T-cell (primary cell): ENCODE measurements around the gene PP2D1. TPM values are rescaled to one million over a fixed set of nuclear protein-coding genes. Genes with fewer than 3 reads are reported as not detected.

ENCODE experiments used
- ATAC-seq, 4 experiments: fragments of 200-7000 bp in 3 of 4; fragments of 150-1000 bp in 1 of 4; cut with Tn5 transposase; replicated peaks in 1 of 4; 1 replicate in 3 of 4; 2 replicates in 1 of 4; pipeline ENCODE4 v1.10.0; 2021; ENCODE audit warnings: moderate library complexity in 3 of 4, mild to moderate bottlenecking in 2 of 4, moderate number of reproducible peaks in 1 of 4
- CTCF ChIA-PET, 2 donors: fragments of 300-600 bp; sonication (Branson Sonifier 250); formaldehyde crosslinking; loops; one replicate each; lab custom pipeline; 2022; ENCODE audit warnings: antibody characterized with exemption in 2 of 2; lab: Charles Lee
- POLR2A ChIA-PET, 2 donors: fragments of 300-600 bp; sonication (Branson Sonifier 250); formaldehyde crosslinking; loops; one replicate each; lab custom pipeline; 2022; ENCODE audit warnings: antibody characterized with exemption in 2 of 2; lab: Charles Lee
- DNase-seq, 35 experiments: peaks; one replicate each; pipeline versions ENCODE4 v3.0.0 to v3.0.0-alpha.2; 2013 to 2023
- H3K27ac ChIP-seq: one replicate; pipeline ENCODE4 v1.5.1; 2013; ENCODE audit warnings: low read length
- H3K27me3 ChIP-seq, 2 experiments: replicated peaks in 1 of 2; 1 replicate in 1 of 2; 2 replicates in 1 of 2; pipeline versions ENCODE4 v1.6.1 to v1.7.0; 2013; ENCODE audit warnings: low read length in 1 of 2, mixed read lengths in 1 of 2; ENCODE audit not compliant: control insufficient read depth in 2 of 2, insufficient read depth in 2 of 2; ENCODE audit errors: extremely low read depth in 1 of 2
- H3K36me3 ChIP-seq, 2 donors: 1 replicate in 1 of 2; 2 replicates in 1 of 2; pipeline versions ENCODE4 v1.6.1 to v1.7.0; 2013; ENCODE audit warnings: low read length in 1 of 2; ENCODE audit not compliant: control insufficient read depth in 2 of 2, insufficient read depth in 1 of 2; ENCODE audit errors: extremely low read depth in 1 of 2
- H3K4me1 ChIP-seq, 2 experiments: 1 replicate in 1 of 2; 2 replicates in 1 of 2; pipeline versions ENCODE4 v1.6.1 to v1.7.0; 2013; ENCODE audit warnings: low read length in 2 of 2, mixed read lengths in 1 of 2; ENCODE audit not compliant: insufficient read depth in 2 of 2, control insufficient read depth in 1 of 2; ENCODE audit errors: extremely low read depth in 1 of 2
- H3K4me3 ChIP-seq, 2 donors: 1 replicate in 1 of 2; 2 replicates in 1 of 2; pipeline versions ENCODE4 v1.5.1 to v1.7.0; 2013; ENCODE audit warnings: mild to moderate bottlenecking in 2 of 2, low read length in 1 of 2, moderate library complexity in 1 of 2; ENCODE audit not compliant: control insufficient read depth in 1 of 2; ENCODE audit errors: extremely low read depth in 1 of 2
- H3K9me3 ChIP-seq: 2 replicates; pipeline ENCODE4 v1.7.0; 2013
- H3K27ac Mint-ChIP-seq, 2 donors: one replicate each; pipeline ENCODE4 v1.8.0; 2020 to 2021; ENCODE audit warnings: mild to moderate bottlenecking in 2 of 2, mixed read lengths in 2 of 2
- H3K27me3 Mint-ChIP-seq, 2 donors: one replicate each; pipeline ENCODE4 v1.8.0; 2021 to 2022; ENCODE audit warnings: mixed read lengths in 2 of 2
- H3K36me3 Mint-ChIP-seq: one replicate; pipeline ENCODE4 v1.8.0; 2021; ENCODE audit warnings: mixed read lengths
- H3K4me1 Mint-ChIP-seq, 3 donors: one replicate each; pipeline ENCODE4 v1.8.0; 2020 to 2022; ENCODE audit warnings: mixed read lengths in 3 of 3, mild to moderate bottlenecking in 1 of 3
- H3K4me3 Mint-ChIP-seq, 3 donors: one replicate each; pipeline ENCODE4 v1.8.0; 2020 to 2022; ENCODE audit warnings: mild to moderate bottlenecking in 3 of 3, mixed read lengths in 3 of 3, moderate library complexity in 3 of 3
- H3K9me3 Mint-ChIP-seq, 3 donors: one replicate each; pipeline ENCODE4 v1.8.0; 2020 to 2022; ENCODE audit warnings: mixed read lengths in 3 of 3
- WGBS: methylation state at CpG from one replicate; pipeline ENCODE4 v1.1.5; 2013; ENCODE audit warnings: missing lambda C conversion rate; ENCODE audit not compliant: insufficient coverage; 5-methylcytosine and 5-hydroxymethylcytosine counted together
- total RNA-seq, 35 experiments: library from RNA in 6 of 35; stranded (reverse) in 6 of 35; fragments of 120-200 nt in 1 of 35; gene quantifications; one replicate each; pipeline versions ENCODE4 v1.2.1 to v1.2.4 and lab custom pipeline; 2013 to 2026

Gene PP2D1
- total RNA-seq, 5 donors from 2014 or later (not counting 1 experiment from before 2014, with no cell fraction given), result not detected

DNA sequence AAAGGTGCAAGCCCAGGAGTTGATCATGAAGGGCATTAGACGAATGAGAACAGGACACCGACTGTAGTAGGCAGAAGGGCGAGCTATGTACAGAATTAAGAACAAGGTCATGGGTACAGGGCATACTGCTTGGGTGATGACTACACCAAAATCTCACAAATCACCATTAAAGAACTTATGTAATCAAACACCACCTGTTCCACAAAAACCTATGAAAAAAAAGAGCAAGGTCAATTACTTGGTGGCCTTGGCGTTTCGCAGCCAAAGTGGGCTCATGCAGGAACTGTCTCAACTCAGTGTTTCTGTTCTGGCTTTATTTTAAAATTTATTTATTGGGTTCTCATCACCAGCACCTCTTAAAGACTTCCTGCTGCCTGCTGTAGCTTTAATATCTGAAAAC is 30.3 kb upstream of the PP2D1 start:
- H3K4me3 ChIP-seq, result no peak overlapping the region
- peak overlapping the region; percentile 82 for H3K27ac ChIP-seq
- H3K36me3 ChIP-seq, result peaks cover 0 to 7% of the 10 kb centered on the region in 2 donors
- peaks cover 16 to 66% of the 10 kb centered on the region in 2 experiments for H3K4me1 ChIP-seq
- CTCF ChIA-PET, result interaction anchor here (0.6 to 1.6 kb wide), 9 partner anchors 27 to 184 kb away, joined by 3 to 6 read pairs (median 3); partner anchors contain the start of gene SGO1 (in 1 of the 2)
- peaks cover 67 to 73% (median 67%) of the 10 kb centered on the region in 3 donors for H3K4me1 Mint-ChIP-seq
- H3K9me3 Mint-ChIP-seq, result no peaks in the 10 kb centered on the region
- H3K36me3 Mint-ChIP-seq, result peaks cover 3% of the 10 kb centered on the region
- ATAC-seq (no peak), DNase-seq (no peak)
- no peaks in the 10 kb centered on the region for H3K9me3 ChIP-seq
- no peaks in the 10 kb centered on the region for H3K27me3 ChIP-seq
- H3K27ac Mint-ChIP-seq, result peak overlapping the region; percentile 91 to 96
- WGBS, result 57% methylated on average over 1 of the region's 5 CpGs
- peak overlapping the region; percentile 97 to 100 (median 97) for H3K4me3 Mint-ChIP-seq
- H3K27me3 Mint-ChIP-seq, result no peaks in the 10 kb centered on the region
- POLR2A ChIA-PET, result interaction anchor here in 1 of 2 donors (0.7 to 0.8 kb wide), 3 partner anchors 61 to 144 kb away, joined by 3 to 4 read pairs (median 4); no protein-coding TSS in a partner anchor

- H3K27ac Mint-ChIP-seq, result peak overlapping the region; percentile 91 to 96
- under 1% methylated on average over 20 of the region's 28 CpGs for WGBS
- ChIA-PET POLR2A (interaction anchor here (0.5 to 1.8 kb wide), 8 partner anchors 12 to 157 kb away, joined by 3 to 10 read pairs (median 4); partner anchors contain the start of gene SGO1 (in 1 of the 2)), CTCF (interaction anchor here (0.6 to 1.6 kb wide), 11 partner anchors 11 to 185 kb away, joined by 3 to 6 read pairs (median 3); partner anchors contain the start of gene SGO1 (in 1 of the 2))
- peak overlapping the region; percentile 97 to 100 (median 97) for H3K4me3 Mint-ChIP-seq
- Histone ChIP-seq H3K9me3 (no peaks in the 10 kb centered on the region), H3K27ac (peak overlapping the region; percentile 82), H3K4me1 (peaks cover 16 to 56% of the 10 kb centered on the region in 2 experiments), H3K36me3 (peaks cover 0 to 4% of the 10 kb centered on the region in 2 donors), H3K4me3 (peak overlapping the region; percentile 65 to 92), H3K27me3 (no peaks in the 10 kb centered on the region)
- H3K4me1 Mint-ChIP-seq, result peaks cover 58 to 66% (median 63%) of the 10 kb centered on the region in 3 donors
- no peaks in the 10 kb centered on the region for H3K36me3 Mint-ChIP-seq
- DNase-seq (peak; percentile 50 to 77 (median 64)), ATAC-seq (peak; percentile 31 to 47 (median 34))
- no peaks in the 10 kb centered on the region for H3K27me3 Mint-ChIP-seq
- no peaks in the 10 kb centered on the region for H3K9me3 Mint-ChIP-seq
Measured at GRCh38 chr3:20041197-20041780, 29.2 kb upstream of the PP2D1 start.

GRCh38 chr3:20040548-20041196 is 28.6 kb upstream of the PP2D1 start:
- H3K27ac Mint-ChIP-seq, result peak overlapping the region; percentile 91 to 96
- Histone ChIP-seq H3K36me3 (no peaks in the 10 kb centered on the region), H3K9me3 (no peaks in the 10 kb centered on the region), H3K4me3 (peak overlapping the region; percentile 65 to 92), H3K4me1 (peaks cover 16 to 51% of the 10 kb centered on the region in 2 experiments), H3K27ac (peak overlapping the region; percentile 82), H3K27me3 (no peaks in the 10 kb centered on the region)
- H3K36me3 Mint-ChIP-seq, result no peaks in the 10 kb centered on the region
- DNase-seq (peak; percentile 18 to 78 (median 51)), ATAC-seq (peak; percentile 12 to 42 (median 38))
- H3K4me3 Mint-ChIP-seq, result peak overlapping the region; percentile 97 to 100 (median 97)
- H3K27me3 Mint-ChIP-seq, result no peaks in the 10 kb centered on the region
- ChIA-PET CTCF (interaction anchor here (0.6 to 1.3 kb wide), 8 partner anchors 11 to 110 kb away, joined by 3 to 6 read pairs (median 3); no protein-coding TSS in a partner anchor), POLR2A (interaction anchor here (0.5 to 1.8 kb wide), 6 partner anchors 12 to 156 kb away, joined by 3 to 10 read pairs (median 5); partner anchors contain the start of gene SGO1 (in 1 of the 2))
- under 1% methylated on average over 60 of the region's 64 CpGs for WGBS
- no peaks in the 10 kb centered on the region for H3K9me3 Mint-ChIP-seq
- H3K4me1 Mint-ChIP-seq, result peaks cover 51 to 60% (median 57%) of the 10 kb centered on the region in 3 donors

- Mint-ChIP-seq H3K27ac (peak within 1 kb of the TSS; percentile 95 to 99), H3K4me1 (peaks cover 48 to 54% (median 54%) of the 10 kb centered on the region in 3 donors), H3K36me3 (no peaks in the 10 kb centered on the region), H3K27me3 (no peaks in the 10 kb centered on the region), H3K9me3 (no peaks in the 10 kb centered on the region), H3K4me3 (peak within 1 kb of the TSS; percentile 97 to 100 (median 97))
- ATAC-seq (peak; percentile 76 to 80 (median 78)), DNase-seq (peak; percentile 68 to 90 (median 81))
- H3K36me3 ChIP-seq, result no peaks in the 10 kb centered on the region
- peak within 1 kb of the TSS; percentile 92 for H3K27ac ChIP-seq
- H3K27me3 ChIP-seq, result no peaks in the 10 kb centered on the region
- CTCF ChIA-PET, result interaction anchor here in 1 of 2 donors (1.2 kb wide), 1 partner anchor 92 kb away, joined by 3 read pairs; no protein-coding TSS in a partner anchor
- under 1% methylated on average over 40 of the region's 75 CpGs for WGBS
- H3K4me1 ChIP-seq, result peaks cover 16 to 46% of the 10 kb centered on the region in 2 experiments
- H3K4me3 ChIP-seq, result peak within 1 kb of the TSS; percentile 65 to 92
- H3K9me3 ChIP-seq, result no peaks in the 10 kb centered on the region
- POLR2A ChIA-PET, result interaction anchor here (1.0 to 1.8 kb wide), 4 partner anchors 13 to 146 kb away, joined by 3 to 10 read pairs (median 4); partner anchors contain the start of gene SGO1 (in 1 of the 2)
Measured at GRCh38 chr3:20039765-20040547, 27.9 kb upstream of the PP2D1 start, which contains the start of gene KAT2B. Gene KAT2B, plus strand, starts transcription at chr3:20040446. Its CDS starts 32 bp downstream, at chr3:20040478.

- Histone ChIP-seq H3K4me3 (peak overlapping the region; percentile 62 to 65), H3K4me1 (peaks cover 16 to 41% of the 10 kb centered on the region in 2 experiments), H3K36me3 (no peaks in the 10 kb centered on the region), H3K27ac (peak overlapping the region; percentile 92), H3K27me3 (no peaks in the 10 kb centered on the region), H3K9me3 (no peaks in the 10 kb centered on the region)
- ATAC-seq, result no peak
- H3K36me3 Mint-ChIP-seq, result no peaks in the 10 kb centered on the region
- no peaks in the 10 kb centered on the region for H3K9me3 Mint-ChIP-seq
- WGBS, result no CpG with 5 or more reads among the region's 4 CpGs
- POLR2A ChIA-PET, result no interaction called here
- peak overlapping the region; percentile 95 to 99 for H3K27ac Mint-ChIP-seq
- peaks cover 43 to 50% (median 49%) of the 10 kb centered on the region in 3 donors for H3K4me1 Mint-ChIP-seq
- H3K27me3 Mint-ChIP-seq, result no peaks in the 10 kb centered on the region
- DNase-seq, result no peak
- CTCF ChIA-PET, result interaction anchor here in 1 of 2 donors (1.2 kb wide), 1 partner anchor 92 kb away, joined by 3 read pairs; no protein-coding TSS in a partner anchor
- H3K4me3 Mint-ChIP-seq, result peak overlapping the region; percentile 85 to 90 (median 85)
Measured at GRCh38 chr3:20039466-20039764, 27.4 kb upstream of the PP2D1 start.
